IMR-90 (cell line): ENCODE measurements around the gene SCYGR3. TPM values are rescaled to one million over a fixed set of nuclear protein-coding genes. Genes with fewer than 3 reads are reported as not detected.

ENCODE experiments used
- ATAC-seq: fragments of 200-7000 bp; cut with Tn5 transposase; 2 replicates; pipeline ENCODE4 v1.9.1; 2020; ENCODE audit warnings: low read depth, mild to moderate bottlenecking, moderate library complexity
- BruUV-seq: library from RNA; stranded (reverse); fragments of 400-500 nt; replicated peaks from 2 replicates; lab custom pipeline; 2021; lab: Mats Ljungman, UMichigan
- CTCF ChIA-PET: fragments of 300-600 bp; formaldehyde crosslinking; extraction: SDS; loops from one replicate; lab custom pipeline; 2021; ENCODE audit warnings: antibody characterized with exemption; lab: Yijun Ruan, JAX
- POLR2A ChIA-PET: fragments of 300-600 bp; sonication (Branson Sonifier 250); formaldehyde crosslinking; loops from one replicate; lab custom pipeline; 2022; ENCODE audit warnings: antibody characterized with exemption; ENCODE audit not compliant: unreplicated experiment; lab: Charles Lee
- DNase-seq: peaks from one replicate; pipeline ENCODE4 v3.0.0; 2013
- H2AFZ ChIP-seq: replicated peaks from 2 replicates; pipeline ENCODE3; 2013; ENCODE audit warnings: low read length, mild to moderate bottlenecking; ENCODE audit not compliant: poor library complexity
- H2AK5ac ChIP-seq: 2 replicates; pipeline ENCODE4 v1.6.1; 2013; ENCODE audit warnings: low read depth, low read length, inconsistent platforms
- H2AK9ac ChIP-seq: replicated peaks from 2 replicates; pipeline ENCODE3; 2013; ENCODE audit warnings: mild to moderate bottlenecking, low read depth, low read length, moderate library complexity; ENCODE audit not compliant: poor library complexity
- H2BK120ac ChIP-seq: 2 replicates; pipeline ENCODE4 v1.6.1; 2013; ENCODE audit warnings: low read depth, low read length, inconsistent platforms
- H2BK15ac ChIP-seq: 3 replicates; pipeline ENCODE4 v1.6.1; 2013; ENCODE audit warnings: low read depth, low read length, inconsistent platforms
- H2BK20ac ChIP-seq: 2 replicates; pipeline ENCODE4 v1.6.1; 2013; ENCODE audit warnings: low read depth, mild to moderate bottlenecking, inconsistent platforms, low read length, moderate library complexity
- H2BK5ac ChIP-seq: 2 replicates; pipeline ENCODE4 v1.6.1; 2013; ENCODE audit warnings: mild to moderate bottlenecking, low read depth, low read length, inconsistent platforms; ENCODE audit not compliant: poor library complexity, severe bottlenecking
- H3K14ac ChIP-seq: replicated peaks from 2 replicates; pipeline ENCODE4 v1.6.1; 2013; ENCODE audit warnings: low read depth, low read length, inconsistent platforms
- H3K18ac ChIP-seq: 2 replicates; pipeline ENCODE4 v1.6.1; 2013; ENCODE audit warnings: low read depth, low read length, control low read depth
- H3K23ac ChIP-seq: 2 replicates; pipeline ENCODE4 v1.6.1; 2013; ENCODE audit warnings: low read depth, low read length, inconsistent platforms
- H3K27ac ChIP-seq: 2 replicates; pipeline ENCODE4 v1.5.1; 2013; ENCODE audit warnings: mild to moderate bottlenecking, control low read depth, low read length; ENCODE audit not compliant: insufficient read depth
- H3K27me3 ChIP-seq: 2 replicates; pipeline ENCODE4 v1.6.1; 2013; ENCODE audit warnings: low read length; ENCODE audit not compliant: control insufficient read depth, insufficient read depth
- H3K36me3 ChIP-seq: 2 replicates; pipeline ENCODE4 v1.6.1; 2013; ENCODE audit warnings: low read length, mixed read lengths; ENCODE audit not compliant: control insufficient read depth, insufficient read depth
- H3K4ac ChIP-seq: 2 replicates; pipeline ENCODE4 v1.6.1; 2013; ENCODE audit warnings: low read depth, low read length, inconsistent platforms
- H3K4me1 ChIP-seq: 2 replicates; pipeline ENCODE4 v1.6.1; 2013; ENCODE audit warnings: low read length, mixed read lengths; ENCODE audit not compliant: control insufficient read depth, insufficient read depth
- H3K4me2 ChIP-seq: 2 replicates; pipeline ENCODE4 v1.6.1; 2013; ENCODE audit warnings: low read depth, mild to moderate bottlenecking, control low read depth, low read length, moderate library complexity
- H3K4me3 ChIP-seq: 2 replicates; pipeline ENCODE4 v1.5.1; 2013; ENCODE audit warnings: low read depth, mild to moderate bottlenecking, control low read depth, low read length, moderate library complexity; ENCODE audit not compliant: insufficient read depth
- H3K56ac ChIP-seq: 2 replicates; pipeline ENCODE4 v1.6.1; 2013; ENCODE audit warnings: low read length, inconsistent platforms; ENCODE audit not compliant: insufficient read depth; ENCODE audit errors: extremely low read depth
- H3K79me1 ChIP-seq, 2 experiments: 2 replicates each; pipeline ENCODE4 v1.6.1; 2013; ENCODE audit warnings: low read length in 2 of 2, inconsistent platforms in 1 of 2, low read depth in 1 of 2
- H3K9ac ChIP-seq: 2 replicates; pipeline ENCODE4 v1.6.1; 2013; ENCODE audit warnings: low read depth, low read length, control low read depth
- H3K9me1 ChIP-seq: 2 replicates; pipeline ENCODE4 v1.6.1; 2013; ENCODE audit warnings: low read length, inconsistent platforms; ENCODE audit not compliant: insufficient read depth
- H3K9me3 ChIP-seq: 2 replicates; pipeline ENCODE4 v1.6.1; 2013; ENCODE audit warnings: low read length; ENCODE audit not compliant: control insufficient read depth, insufficient read depth
- H4K20me1 ChIP-seq: 2 replicates; pipeline ENCODE4 v1.6.1; 2013; ENCODE audit warnings: low read length, inconsistent platforms; ENCODE audit not compliant: insufficient read depth
- H4K5ac ChIP-seq: 2 replicates; pipeline ENCODE4 v1.6.1; 2013; ENCODE audit warnings: mild to moderate bottlenecking, low read depth, low read length, control low read depth
- H4K8ac ChIP-seq, 2 experiments: 2 replicates each; pipeline ENCODE4 v1.6.1; 2013; ENCODE audit warnings: low read depth in 2 of 2, low read length in 2 of 2, control low read depth in 1 of 2, inconsistent platforms in 1 of 2
- H4K91ac ChIP-seq: 2 replicates; pipeline ENCODE4 v1.6.1; 2013; ENCODE audit warnings: low read depth, low read length, inconsistent platforms; ENCODE audit not compliant: insufficient read depth
- CEBPB ChIP-seq: IDR thresholded peaks from 2 replicates; pipeline ENCODE4 v1.6.1; 2012; ENCODE audit warnings: low read depth, low read length, improper control_type of control experiment
- CTCF ChIP-seq: conservative IDR thresholded peaks from 2 replicates; pipeline ENCODE4 v1.5.1; 2012; ENCODE audit warnings: mild to moderate bottlenecking, low read depth, low read length, improper control_type of control experiment
- MAFK ChIP-seq: IDR thresholded peaks from 2 replicates; pipeline ENCODE4 v1.6.1; 2012; ENCODE audit warnings: low read depth, low read length, improper control_type of control experiment
- MXI1 ChIP-seq: IDR thresholded peaks from 2 replicates; pipeline ENCODE4 v1.6.1; 2012; ENCODE audit warnings: low read depth, mild to moderate bottlenecking, low read length, moderate library complexity, borderline replicate concordance
- NFE2L2 ChIP-seq: fragments of 150-350 bp; IDR thresholded peaks from 2 replicates; pipeline ENCODE4 v1.6.1; 2016; ENCODE audit warnings: low read depth, mild to moderate bottlenecking, low read length
- RAD21 ChIP-seq: IDR thresholded peaks from 2 replicates; pipeline ENCODE4 v1.6.1; 2012; ENCODE audit warnings: low read length, improper control_type of control experiment
- WGBS, 2 experiments: methylation state at CpG; one replicate each; pipeline versions ENCODE4 v1.1.5 to v1.1.7; 2013; ENCODE audit warnings: missing lambda C conversion rate in 2 of 2; ENCODE audit not compliant: insufficient read length in 1 of 2; ENCODE audit errors: extremely low coverage in 2 of 2; 5-methylcytosine and 5-hydroxymethylcytosine counted together
- dilution Hi-C: fragments of 300-500 bp; cut with HindIII; formaldehyde crosslinking; loops from one replicate; pipeline ENCODE4 v1.14.3; 2018; ENCODE audit warnings: low sequenced_read_pairs; ENCODE audit not compliant: unreplicated experiment
- in situ Hi-C: fragments of 300-500 bp; cut with MboI; formaldehyde crosslinking; loops from 3 replicates; pipeline ENCODE4 v1.14.3; 2019; ENCODE audit warnings: low sequenced_read_pairs, inconsistent platforms, mixed read lengths
- intact Hi-C: fragments of 100-400 bp; cut with micrococcal nuclease; formaldehyde crosslinking; loops from 2 replicates; pipeline ENCODE4 v1.10.0; 2022
- polyA plus RNA-seq, 3 experiments: library from polyadenylated mRNA; depleted of rRNA; stranded (reverse); fragments of >200 nt; gene quantifications; 2 replicates each; pipeline ENCODE4 v1.2.3, GENCODE V29; 2012; ENCODE audit warnings: low replicate concordance in 1 of 3
- total RNA-seq: library from RNA; depleted of rRNA; stranded (reverse); fragments of >200 nt; gene quantifications from 2 replicates; pipeline ENCODE4 v1.2.3, GENCODE V29; 2012

SCYGR3 gene
- total and polyA plus RNA-seq, 2 of the 4 experiments (the other 2 are of a cell fraction): not detected

- no peaks in the 10 kb centered on the region; the same call in 1 of the 2 replicates for H3K27me3 ChIP-seq
- TF ChIP-seq NFE2L2 (peak; percentile 52; the same call in 1 of the 2 replicates), MAFK (no peak), CTCF (no peak), MXI1 (no peak), RAD21 (no peak), CEBPB (peak; percentile 58)
- in situ Hi-C loops: no loop called here
- ChIA-PET CTCF (interaction anchor here (1.8 kb wide), 1 partner anchor 247 kb away, joined by 5 read pairs; no protein-coding TSS in a partner anchor), POLR2A (no interaction called here)
- H4K91ac ChIP-seq: no peak overlapping the region
- no peak overlapping the region for H3K23ac ChIP-seq
- no peak overlapping the region for H3K4me2 ChIP-seq
- DNase-seq (peak; percentile 27), ATAC-seq (no peak)
- H4K20me1 ChIP-seq: no peaks in the 10 kb centered on the region
- no peaks in the 10 kb centered on the region for H3K4me1 ChIP-seq
- no peak overlapping the region for H2AK9ac ChIP-seq
- dilution Hi-C loops: no loop called here
- no CpG with 5 or more reads among the region's 4 CpGs for WGBS, 2 experiments
- H3K79me1 ChIP-seq: no peaks in the 10 kb centered on the region
- H3K4ac ChIP-seq: no peak overlapping the region
- no peak overlapping the region for H2AFZ ChIP-seq
- H2BK20ac ChIP-seq: no peak overlapping the region
- no peak overlapping the region for H4K5ac ChIP-seq
- H3K27ac ChIP-seq: no peak overlapping the region
- no peak overlapping the region for H3K9ac ChIP-seq
- no peak overlapping the region for H2BK5ac ChIP-seq
- no peak overlapping the region for H3K4me3 ChIP-seq
- no peak overlapping the region for H2BK120ac ChIP-seq
- no peaks in the 10 kb centered on the region for H3K36me3 ChIP-seq
- no peak overlapping the region for H4K8ac ChIP-seq
- H3K9me3 ChIP-seq: no peaks in the 10 kb centered on the region
- no peak overlapping the region for H2AK5ac ChIP-seq
- H3K56ac ChIP-seq: no peak overlapping the region
- H2BK15ac ChIP-seq: no peak overlapping the region
- H3K9me1 ChIP-seq: no peaks in the 10 kb centered on the region
- BruUV-seq: no TSS peak
- intact Hi-C loops: no loop called here
- H3K18ac ChIP-seq: no peak overlapping the region
- no peak overlapping the region for H3K14ac ChIP-seq
These were observed 38.8 kb upstream of the SCYGR3 start for GRCh38 chr2:227653419-227653818.
